G401 (cell line): ENCODE data around the gene AK1. TPM values are rescaled to one million over a fixed set of nuclear protein-coding genes. Genes with fewer than 3 reads are reported as not detected.
"Not testable (repeated sequence)": the region's sequence is repeated elsewhere in the genome, so short reads cannot be mapped to it uniquely, and the experiment has no call there.

Source experiments
- DNase-seq: peaks from one replicate; pipeline ENCODE4 v3.0.0-alpha.2; 2015; ENCODE audit warnings: low spot score
- in situ Hi-C: cut with HindIII; loops from 2 replicates; pipeline ENCODE4 v1.10.0; 2016; ENCODE audit warnings: low sequenced_read_pairs, mixed read lengths
- total RNA-seq: library from RNA; depleted of rRNA; stranded (reverse); fragments of >200 nt; shearing (Covaris generic); gene quantifications from 2 replicates; pipeline ENCODE4 v1.2.3, GENCODE V29; 2014

Gene AK1
- total RNA-seq, 1 experiment from 2014 or later, result 46.4 TPM

GRCh38 chr9:127887792-127888191, 10.3 kb upstream of the AK1 start:
- DNase-seq, result no peak
- in situ Hi-C loops, result no loop called here

GRCh38 chr9:127886401-127886972, 9.0 kb upstream of the AK1 start:
- DNase-seq, result no peak
- in situ Hi-C loops, result no loop called here

- no peak for DNase-seq
- in situ Hi-C loops, result no loop called here
Measured at GRCh38 chr9:127885508-127886281, 8.2 kb upstream of the AK1 start.

GRCh38 chr9:127884976-127885490, 7.6 kb upstream of the AK1 start:
- DNase-seq, result no peak
- in situ Hi-C loops, result no loop called here

GRCh38 chr9:127884427-127884911, 7.0 kb upstream of the AK1 start:
- peak; percentile 51 for DNase-seq
- in situ Hi-C loops, result no loop called here

GRCh38 chr9:127883959-127884358, 6.5 kb upstream of the AK1 start:
- in situ Hi-C loops, result no loop called here
- no peak for DNase-seq

- in situ Hi-C loops, DNase-seq: not testable (repeated sequence)
Measured at GRCh38 chr9:127881715-127882114, 4.2 kb upstream of the AK1 start.

GRCh38 chr9:127880143-127880542, 2.7 kb upstream of the AK1 start:
- no peak for DNase-seq
- in situ Hi-C loops, result no loop called here

- no peak for DNase-seq
- in situ Hi-C loops, result no loop called here
Measured at GRCh38 chr9:127878652-127879390, 1.3 kb upstream of the AK1 start.

- DNase-seq, result no peak
- in situ Hi-C loops, result no loop called here
Measured at GRCh38 chr9:127878001-127878651, 651 bp upstream of the AK1 start.

GRCh38 chr9:127876764-127877562, 512 bp downstream of the AK1 start:
- no peak for DNase-seq
- in situ Hi-C loops, result no loop called here

GRCh38 chr9:127876026-127876763, 1.3 kb downstream of the AK1 start:
- no peak for DNase-seq
- in situ Hi-C loops, result no loop called here

GRCh38 chr9:127875306-127875966, 2.0 kb downstream of the AK1 start:
- in situ Hi-C loops, result no loop called here

GRCh38 chr9:127874301-127875221, 2.9 kb downstream of the AK1 start:
- in situ Hi-C loops, result no loop called here
- no peak for DNase-seq

More at GRCh38 chr9:127875306-127875966, 2.0 kb downstream of the AK1 start:
- DNase-seq, result no peak

- in situ Hi-C loops, result no loop called here
- DNase-seq, result peak; percentile 91
Measured at GRCh38 chr9:127873886-127874285, 3.6 kb downstream of the AK1 start.

GRCh38 chr9:127873223-127873691, 4.2 kb downstream of the AK1 start:
- in situ Hi-C loops, result no loop called here
- no peak for DNase-seq
